Osteocyte (in vitro differentiated cells): Measurements from ENCODE around the gene CACNA1D. TPM values are rescaled to one million over a fixed set of nuclear protein-coding genes. Genes with fewer than 3 reads are reported as not detected.

ENCODE experiments used
- DNase-seq: peaks from one replicate; pipeline ENCODE4 v3.0.0; 2021; ENCODE audit warnings: mixed read lengths; ENCODE audit not compliant: unreplicated experiment; ENCODE audit errors: extremely low spot score
- H3K27ac Mint-ChIP-seq: one replicate; pipeline ENCODE4 v1.8.0; 2021; ENCODE audit warnings: mild to moderate bottlenecking, mixed read lengths; ENCODE audit not compliant: unreplicated experiment
- H3K27me3 Mint-ChIP-seq: one replicate; pipeline ENCODE4 v1.8.0; 2021; ENCODE audit warnings: mixed read lengths; ENCODE audit not compliant: unreplicated experiment
- H3K36me3 Mint-ChIP-seq: one replicate; pipeline ENCODE4 v1.8.0; 2021; ENCODE audit warnings: mixed read lengths; ENCODE audit not compliant: unreplicated experiment
- H3K4me1 Mint-ChIP-seq: one replicate; pipeline ENCODE4 v1.8.0; 2021; ENCODE audit warnings: mixed read lengths; ENCODE audit not compliant: unreplicated experiment
- H3K4me3 Mint-ChIP-seq: one replicate; pipeline ENCODE4 v1.8.0; 2021; ENCODE audit warnings: mild to moderate bottlenecking, moderate library complexity, mixed read lengths; ENCODE audit not compliant: unreplicated experiment
- H3K9me3 Mint-ChIP-seq: one replicate; pipeline ENCODE4 v1.8.0; 2021; ENCODE audit warnings: mixed read lengths; ENCODE audit not compliant: unreplicated experiment
- CTCF ChIP-seq: fragments of 200-600 bp; sonication (generic); IDR thresholded peaks from 2 replicates; pipeline ENCODE4 v1.5.0; 2021; ENCODE audit warnings: antibody characterized with exemption, mild to moderate bottlenecking, moderate library complexity
- total RNA-seq: library from RNA; stranded (reverse); gene quantifications from 2 replicates; pipeline ENCODE4 v1.2.1, GENCODE V29; 2021

Gene CACNA1D
- total RNA-seq, 1 donor from 2014 or later: 0.48 TPM

DNA sequence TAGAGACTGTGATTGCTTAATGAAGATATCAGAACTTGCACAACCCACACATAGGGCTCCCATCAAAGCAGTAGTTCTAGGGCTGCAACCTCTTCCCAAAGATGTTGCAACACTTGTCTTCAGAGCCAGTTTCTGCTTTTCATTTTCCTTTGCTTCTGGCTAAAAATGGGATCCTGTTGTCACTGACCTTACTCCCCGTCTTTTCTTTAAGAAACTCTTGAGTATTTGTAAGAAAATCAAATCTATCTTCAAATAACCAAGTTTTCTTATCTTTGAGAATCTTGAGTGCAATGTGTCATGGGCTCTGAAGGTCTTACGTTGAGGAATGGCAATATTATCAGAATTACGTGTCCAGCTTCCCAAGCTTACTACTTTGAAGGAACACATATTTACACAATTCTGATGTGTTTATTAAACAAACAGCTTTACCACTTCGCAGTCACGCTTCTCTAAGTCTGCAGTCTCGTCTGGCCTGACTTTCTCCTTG is 24.1 kb downstream of the CACNA1D start:
- no peak for TF ChIP-seq CTCF
- no peak for DNase-seq
- Mint-ChIP-seq H3K9me3 (no peaks in the 10 kb centered on the region), H3K4me1 (no peaks in the 10 kb centered on the region), H3K27me3 (peaks cover 13% of the 10 kb centered on the region), H3K36me3 (no peaks in the 10 kb centered on the region), H3K4me3 (no peak overlapping the region), H3K27ac (no peak overlapping the region)

GRCh38 chr3:53519065-53519709 is 24.8 kb downstream of the CACNA1D start:
- Mint-ChIP-seq H3K27me3 (peaks cover 19% of the 10 kb centered on the region), H3K4me1 (no peaks in the 10 kb centered on the region), H3K27ac (no peak overlapping the region), H3K9me3 (no peaks in the 10 kb centered on the region), H3K4me3 (no peak overlapping the region), H3K36me3 (no peaks in the 10 kb centered on the region)
- TF ChIP-seq CTCF: no peak
- no peak for DNase-seq

DNA sequence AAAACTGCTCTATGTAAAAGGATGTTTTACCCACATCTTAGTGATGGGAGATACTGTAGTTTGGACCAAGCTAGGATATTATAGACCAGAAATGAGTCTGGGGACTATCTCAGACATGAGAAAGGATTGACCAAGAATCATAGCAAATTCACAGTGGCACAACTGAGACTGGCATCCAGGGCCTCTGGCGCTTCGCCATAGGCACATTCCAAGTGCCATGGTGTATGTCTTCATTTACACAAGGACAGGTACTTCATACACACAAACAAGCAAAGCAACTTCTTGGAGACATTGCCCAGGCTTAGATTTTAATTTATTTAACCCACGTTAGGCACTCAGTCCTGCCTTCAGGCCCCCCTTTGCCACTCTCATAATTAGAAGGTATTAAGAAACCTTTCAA is 28.9 kb downstream of the CACNA1D start:
- no peak for TF ChIP-seq CTCF
- no peak overlapping the region for H3K4me3 Mint-ChIP-seq

DNA sequence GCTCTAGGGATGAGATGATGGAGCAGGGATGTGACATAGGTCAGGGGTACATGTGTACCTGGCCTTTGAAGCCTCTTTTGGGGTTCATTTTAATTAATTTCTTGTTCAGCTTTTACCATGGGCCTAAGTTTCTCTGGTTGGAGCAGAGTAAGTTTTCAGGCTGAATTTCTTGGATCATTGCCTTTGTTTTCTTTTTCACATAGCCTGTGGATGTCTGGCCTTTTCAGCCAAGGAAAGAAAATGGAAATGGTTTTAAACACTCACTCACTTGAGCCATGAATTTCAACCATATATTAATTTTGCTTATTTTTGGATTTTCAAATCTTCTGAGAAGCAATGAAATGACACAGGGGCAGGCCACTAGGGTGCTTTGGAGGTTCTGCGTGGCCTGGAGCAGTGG is 30.2 kb downstream of the CACNA1D start:
- H3K27ac Mint-ChIP-seq: no peak overlapping the region
- no peaks in the 10 kb centered on the region for H3K4me1 Mint-ChIP-seq
- no peaks in the 10 kb centered on the region for H3K9me3 Mint-ChIP-seq
- H3K36me3 Mint-ChIP-seq: no peaks in the 10 kb centered on the region
- H3K27me3 Mint-ChIP-seq: peaks cover 25% of the 10 kb centered on the region
- no peak for DNase-seq
- no peak for TF ChIP-seq CTCF
- no peak overlapping the region for H3K4me3 Mint-ChIP-seq

More for the DNA sequence above, 28.9 kb downstream of the CACNA1D start:
- H3K9me3 Mint-ChIP-seq: no peaks in the 10 kb centered on the region
- H3K27ac Mint-ChIP-seq: no peak overlapping the region
- H3K27me3 Mint-ChIP-seq: peaks cover 23% of the 10 kb centered on the region
- DNase-seq: no peak
- H3K4me1 Mint-ChIP-seq: no peaks in the 10 kb centered on the region
- H3K36me3 Mint-ChIP-seq: no peaks in the 10 kb centered on the region

GRCh38 chr3:53525765-53526703 is 31.6 kb downstream of the CACNA1D start:
- no peaks in the 10 kb centered on the region for H3K36me3 Mint-ChIP-seq
- H3K27ac Mint-ChIP-seq: no peak overlapping the region
- TF ChIP-seq CTCF: no peak
- no peaks in the 10 kb centered on the region for H3K9me3 Mint-ChIP-seq
- no peak overlapping the region for H3K4me3 Mint-ChIP-seq
- peaks cover 18% of the 10 kb centered on the region for H3K27me3 Mint-ChIP-seq
- DNase-seq: no peak
- H3K4me1 Mint-ChIP-seq: no peaks in the 10 kb centered on the region
